Mucosa of descending colon (tissue), 3 donors: Measurements from ENCODE around the gene PPP2R3C. TPM values are rescaled to one million over a fixed set of nuclear protein-coding genes. Genes with fewer than 3 reads are reported as not detected.

ENCODE experiments used
- ATAC-seq: fragments of 200-7000 bp; cut with Tn5 transposase; one replicate; pipeline ENCODE4 v1.9.1; 2020; ENCODE audit warnings: mild to moderate bottlenecking, moderate library complexity
- DNase-seq, 3 donors: peaks; one replicate each; pipeline ENCODE4 v3.0.0-alpha.2; 2020
- H3K36me3 ChIP-seq: fragments of 200-600 bp; one replicate; pipeline ENCODE4 v1.8.0; 2021; ENCODE audit warnings: low read depth, mild to moderate bottlenecking
- H3K4me1 ChIP-seq: fragments of 200-600 bp; one replicate; pipeline ENCODE4 v1.8.0; 2021; ENCODE audit warnings: low read depth, mild to moderate bottlenecking
- H3K4me3 ChIP-seq: fragments of 200-600 bp; one replicate; pipeline ENCODE4 v1.8.0; 2021; ENCODE audit warnings: mild to moderate bottlenecking
- H3K9me3 ChIP-seq: fragments of 200-600 bp; one replicate; pipeline ENCODE4 v1.8.0; 2021; ENCODE audit warnings: mild to moderate bottlenecking
- intact Hi-C, 2 donors: fragments of 100-400 bp; cut with DNase I in 1 of 2; cut with micrococcal nuclease in 1 of 2; formaldehyde crosslinking; loops; one replicate each; pipeline versions ENCODE4 v1.11.0 to v1.11.1; 2022; cut with DNase I, micrococcal nuclease
- total RNA-seq, 3 donors: library from RNA; stranded (reverse); fragmentation: NEBNext Ultra II Directional in 2 of 3; extraction: Animal tissue kit (Norgen Biotek cat#: 25700) in 2 of 3; gene quantifications; one replicate each; pipeline versions ENCODE4 v1.2.1 to v1.2.4, GENCODE V29; 2021 to 2023
- TF ChIP-seq, protein P1 (sequence below): fragments of 200-600 bp; IDR thresholded peaks from one replicate; pipeline ENCODE4 v1.8.0; 2022; ENCODE audit warnings: antibody characterized with exemption, mild to moderate bottlenecking
- donor health status: DM: no; HTN: no; CAD: no; lungs with moderate emphysema.
- donor health status: DM: no; HTN: no; CAD: no.
- donor health status: DM: no; HTN: yes; CAD: no.

PPP2R3C gene
- total RNA-seq, 3 donors from 2014 or later, result 21.5 to 35.5 (median 23.0) TPM

DNA sequence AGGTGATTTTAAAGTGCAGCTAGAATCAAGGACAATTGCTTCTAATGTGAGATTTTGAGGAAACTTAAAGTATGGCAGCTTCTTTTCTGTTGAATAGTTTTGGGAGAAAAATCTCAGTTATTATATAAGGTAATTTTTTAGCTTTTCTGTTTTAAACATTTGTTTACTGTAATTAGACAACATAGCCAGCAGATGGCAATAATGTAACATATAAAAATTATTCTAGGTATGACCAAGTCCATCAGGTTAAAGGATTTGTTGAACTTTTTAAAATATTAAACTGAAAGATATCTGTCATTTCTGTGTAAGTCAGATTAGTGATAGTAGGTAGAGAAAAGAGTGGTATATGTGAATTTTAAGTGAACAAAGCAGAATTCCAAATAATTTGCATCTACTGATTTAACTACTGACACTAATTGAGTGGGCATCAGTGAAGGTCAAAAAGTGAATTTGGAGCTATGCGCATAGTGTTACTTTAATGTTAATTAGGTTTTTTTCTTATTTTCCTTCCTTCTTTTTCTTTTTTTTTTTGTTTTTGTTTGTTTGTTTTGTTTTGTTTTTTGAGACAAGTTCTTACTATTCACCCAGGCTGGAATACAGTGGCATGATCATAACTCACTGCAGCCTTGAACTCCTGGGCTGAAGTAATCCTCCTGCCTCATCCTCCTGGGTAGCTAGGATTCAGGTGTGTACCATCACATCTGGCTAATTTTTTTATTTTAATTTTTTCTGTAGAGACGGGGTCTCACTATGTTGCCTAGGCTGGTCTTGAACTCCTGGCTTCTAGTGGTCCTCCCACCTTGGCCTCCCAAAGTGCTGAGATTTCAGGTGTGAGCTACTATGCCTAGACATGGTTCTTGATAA lies 19.2 kb upstream of the PPP2R3C start:
- TF ChIP-seq, protein P1, sequence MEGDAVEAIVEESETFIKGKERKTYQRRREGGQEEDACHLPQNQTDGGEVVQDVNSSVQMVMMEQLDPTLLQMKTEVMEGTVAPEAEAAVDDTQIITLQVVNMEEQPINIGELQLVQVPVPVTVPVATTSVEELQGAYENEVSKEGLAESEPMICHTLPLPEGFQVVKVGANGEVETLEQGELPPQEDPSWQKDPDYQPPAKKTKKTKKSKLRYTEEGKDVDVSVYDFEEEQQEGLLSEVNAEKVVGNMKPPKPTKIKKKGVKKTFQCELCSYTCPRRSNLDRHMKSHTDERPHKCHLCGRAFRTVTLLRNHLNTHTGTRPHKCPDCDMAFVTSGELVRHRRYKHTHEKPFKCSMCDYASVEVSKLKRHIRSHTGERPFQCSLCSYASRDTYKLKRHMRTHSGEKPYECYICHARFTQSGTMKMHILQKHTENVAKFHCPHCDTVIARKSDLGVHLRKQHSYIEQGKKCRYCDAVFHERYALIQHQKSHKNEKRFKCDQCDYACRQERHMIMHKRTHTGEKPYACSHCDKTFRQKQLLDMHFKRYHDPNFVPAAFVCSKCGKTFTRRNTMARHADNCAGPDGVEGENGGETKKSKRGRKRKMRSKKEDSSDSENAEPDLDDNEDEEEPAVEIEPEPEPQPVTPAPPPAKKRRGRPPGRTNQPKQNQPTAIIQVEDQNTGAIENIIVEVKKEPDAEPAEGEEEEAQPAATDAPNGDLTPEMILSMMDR, result no peak
- no peak for DNase-seq
- Histone ChIP-seq H3K9me3 (no peaks in the 10 kb centered on the region), H3K4me1 (no peaks in the 10 kb centered on the region), H3K36me3 (no peaks in the 10 kb centered on the region), H3K4me3 (no peak overlapping the region)
- no peak for ATAC-seq
- intact Hi-C loops, result loop anchor here (5.0 kb wide), 1 partner anchor 271 kb away; no protein-coding TSS in a partner anchor

DNA sequence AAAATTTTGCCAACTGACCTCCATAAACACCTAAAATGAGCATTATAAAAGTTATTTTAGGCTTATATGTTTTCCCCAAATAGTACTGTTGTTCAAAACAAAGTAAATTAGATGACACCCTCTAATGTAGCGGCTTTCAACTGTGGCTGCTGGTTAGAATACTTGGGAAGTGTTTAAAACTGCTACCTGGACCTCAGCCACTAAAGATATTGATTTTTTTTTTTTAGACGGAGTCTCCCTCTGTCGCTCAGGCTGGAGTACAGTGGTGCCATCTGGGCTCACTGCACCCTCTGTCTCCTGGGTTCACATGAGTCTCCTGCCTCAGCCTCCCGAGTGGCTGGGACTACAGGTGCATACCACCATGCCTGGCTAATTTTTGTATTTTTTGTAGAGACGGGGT lies 16.8 kb upstream of the PPP2R3C start:
- no peak for ATAC-seq
- Histone ChIP-seq H3K36me3 (no peaks in the 10 kb centered on the region), H3K9me3 (no peaks in the 10 kb centered on the region), H3K4me3 (no peak overlapping the region), H3K4me1 (no peaks in the 10 kb centered on the region)
- no peak for DNase-seq
- intact Hi-C loops, result loop anchor here in 1 of 2 donors (5.0 kb wide), 1 partner anchor 284 kb away; no protein-coding TSS in a partner anchor
- TF ChIP-seq, protein P1, result no peak

DNA sequence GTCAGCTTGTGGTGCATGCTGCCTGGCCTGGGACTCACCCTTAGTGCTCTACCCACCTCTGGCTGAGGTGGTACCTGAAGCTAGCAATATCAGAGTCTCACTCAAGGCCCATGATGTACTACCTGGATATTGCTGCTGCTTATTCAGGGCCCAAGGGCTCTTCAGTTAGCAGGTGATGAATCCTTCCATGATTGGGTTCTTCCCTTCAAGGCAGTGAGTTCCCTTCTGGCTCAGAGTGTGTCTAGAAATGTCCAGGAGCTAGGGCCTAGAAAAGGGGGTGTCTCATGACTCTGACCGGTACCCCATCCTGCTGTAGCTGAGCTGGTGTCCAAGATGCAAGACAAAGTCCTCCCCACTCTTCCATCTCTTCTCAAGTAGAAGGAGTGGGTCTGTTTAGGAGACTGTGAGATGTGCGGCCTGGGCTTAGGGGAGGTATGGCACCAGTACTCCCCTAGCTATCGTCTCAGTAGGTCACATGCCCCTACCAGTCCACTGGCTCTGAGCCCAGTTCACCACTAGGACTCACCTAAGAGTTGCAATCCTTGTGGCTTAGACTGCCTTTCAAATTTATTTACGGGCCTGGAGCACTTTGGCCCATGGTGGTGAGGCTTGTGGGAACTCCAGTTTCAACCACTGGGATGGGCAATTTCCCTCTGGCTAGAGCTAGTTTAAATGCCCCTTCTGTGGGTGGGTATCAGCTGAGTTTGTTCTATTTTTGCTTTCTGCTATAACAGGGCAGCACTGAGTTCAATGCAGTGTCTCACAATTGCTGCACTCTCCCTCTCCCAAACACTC lies 12.7 kb upstream of the PPP2R3C start:
- Histone ChIP-seq H3K4me3 (no peak overlapping the region), H3K9me3 (no peaks in the 10 kb centered on the region), H3K4me1 (no peaks in the 10 kb centered on the region), H3K36me3 (no peaks in the 10 kb centered on the region)
- ATAC-seq (no peak), DNase-seq (no peak)
- intact Hi-C loops, result loop anchor here in 1 of 2 donors (5.0 kb wide), 1 partner anchor 288 kb away; no protein-coding TSS in a partner anchor
- TF ChIP-seq, protein P1, result no peak

DNA sequence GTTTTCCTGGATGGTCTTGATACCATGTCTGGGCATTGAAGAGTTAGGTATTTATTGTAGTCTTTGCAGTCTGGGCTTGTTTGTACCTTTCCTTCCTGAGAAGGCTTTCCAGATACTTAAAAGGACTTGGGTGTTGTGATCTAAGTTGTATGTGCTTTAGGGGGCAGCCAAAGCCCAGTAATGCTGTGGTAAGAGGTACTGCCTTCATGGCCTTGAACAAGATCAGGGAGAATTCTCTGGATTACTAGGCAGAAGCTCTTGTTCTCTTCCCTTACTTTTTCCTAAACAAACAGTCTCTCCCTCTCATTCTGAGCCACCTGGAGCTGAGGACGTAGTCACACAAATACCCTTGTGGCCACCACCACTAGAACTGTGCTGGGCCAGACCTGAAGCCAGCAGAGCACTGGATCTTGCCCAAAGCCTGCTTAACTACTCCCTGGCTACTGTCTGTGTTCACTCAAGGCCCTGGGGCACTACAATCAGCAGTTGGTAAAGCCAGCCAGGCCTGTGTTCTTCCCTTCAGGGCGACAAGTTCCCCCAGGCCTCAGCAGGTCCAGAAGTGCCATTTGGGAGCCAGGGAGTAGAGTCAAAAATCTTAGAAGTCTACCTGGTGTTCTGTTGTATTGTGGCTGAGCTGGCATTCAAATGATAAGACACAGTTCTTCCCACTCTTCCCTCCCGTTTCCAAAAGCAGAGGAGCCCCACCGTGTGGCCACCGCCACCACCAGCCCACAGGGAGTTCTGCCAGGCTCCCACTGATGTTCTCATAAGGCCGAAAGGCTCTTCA lies 11.9 kb upstream of the PPP2R3C start:
- ATAC-seq, result peak; percentile 20
- intact Hi-C loops, result no loop called here
- no peak overlapping the region for H3K4me3 ChIP-seq

More for the DNA sequence above, 11.9 kb upstream of the PPP2R3C start:
- no peaks in the 10 kb centered on the region for H3K36me3 ChIP-seq
- TF ChIP-seq, protein P1, result no peak
- no peaks in the 10 kb centered on the region for H3K4me1 ChIP-seq
- H3K9me3 ChIP-seq, result no peaks in the 10 kb centered on the region
- no peak for DNase-seq
